Pancreas (tissue), 10 donors: ENCODE results near the gene UVRAG. TPM values are rescaled to one million over a fixed set of nuclear protein-coding genes. Genes with fewer than 3 reads are reported as not detected.

Experiments
- ATAC-seq, 4 donors: fragments of 200-7000 bp; cut with Tn5 transposase; one replicate each; pipeline versions ENCODE4 v1.8.0 to v1.9.1; 2020; ENCODE audit warnings: mild to moderate bottlenecking in 4 of 4, moderate library complexity in 4 of 4
- DNase-seq, 6 donors: peaks; one replicate each; pipeline ENCODE4 v3.0.0-alpha.2; 2020
- FAIRE-seq: peaks from 2 replicates; lab custom pipeline; 2012; peaks lifted over from hg19 to GRCh38; lab: Jason Lieb, UNC
- H3K27ac ChIP-seq, 4 donors: fragments of 200-600 bp; sonication (generic); 1 replicate in 3 of 4; 2 replicates in 1 of 4; pipeline versions ENCODE4 v1.5.0 to v1.8.0; 2020
- H3K27me3 ChIP-seq, 4 donors: fragments of 200-600 bp; one replicate each; pipeline ENCODE4 v1.8.0; 2021
- H3K36me3 ChIP-seq, 3 donors: fragments of 200-600 bp; sonication (generic) in 1 of 3; one replicate each; pipeline versions ENCODE4 v1.5.0 to v1.8.0; 2020 to 2021
- H3K4me1 ChIP-seq, 3 donors: fragments of 200-600 bp; one replicate each; pipeline ENCODE4 v1.8.0; 2021
- H3K4me3 ChIP-seq, 4 donors: fragments of 200-600 bp; sonication (generic) in 2 of 4; one replicate each; pipeline versions ENCODE4 v1.5.0 to v1.8.0; 2020 to 2021
- H3K9me3 ChIP-seq, 4 donors: fragments of 200-600 bp; one replicate each; pipeline ENCODE4 v1.8.0; 2021
- CTCF ChIP-seq, 4 donors: fragments of 200-600 bp; sonication (generic) in 3 of 4; IDR thresholded peaks; one replicate each; pipeline versions ENCODE4 v1.5.0 to v1.8.0; 2021; ENCODE audit warnings: antibody characterized with exemption in 4 of 4
- WGBS, 2 donors: extraction: QIAGEN DNeasy Blood & Tissue Kit; methylation state at CpG; one replicate each; pipeline ENCODE4 v1.1.7; 2013; 5-methylcytosine and 5-hydroxymethylcytosine counted together
- intact Hi-C, 3 donors: fragments of 100-400 bp; cut with DNase I; formaldehyde crosslinking; loops; one replicate each; pipeline versions ENCODE4 v1.11.1 to v1.14.2; 2022
- polyA plus RNA-seq, 2 donors: library from polyadenylated mRNA; stranded (reverse); fragments of 200-250 nt; gene quantifications; one replicate each; pipeline ENCODE4 v1.2.3, GENCODE V29; 2013
- total RNA-seq, 6 donors: library from RNA; stranded (reverse); fragmentation: NEBNext Ultra II Directional in 4 of 6; extraction: Animal tissue kit (Norgen Biotek cat#: 25700) in 4 of 6; gene quantifications; one replicate each; pipeline versions ENCODE4 v1.2.1 to v1.2.4, GENCODE V29; 2021 to 2023
- donor health status: healthy with polysubstance abuse.
- donor health status: DM: no; HTN: no; CAD: no; lungs with moderate emphysema.
- donor health status: DM: no; HTN: no; CAD: no.
- donor health status: control.
- donor health status: control.
- donor health status: Bipolar disorder and iron deficiency.
- donor health status: DM: yes; HTN: yes; CAD: no.
- donor health status: DM: no; HTN: no; CAD: no.
- donor health status: DM: no; HTN: no; CAD: no.
- donor health status: DM: yes; HTN: yes; CAD: no.

The UVRAG gene
- total and polyA plus RNA-seq, 8 donors = 3.3 to 17.2 (median 7.6) TPM

GRCh38 chr11:76140912-76141574, 326.0 kb downstream of the UVRAG start:
- DNase-seq = no peak

GRCh38 chr11:76141901-76142588, 327.0 kb downstream of the UVRAG start:
- no peak for TF ChIP-seq CTCF (IDR thresholded peaks at IDR 0.05)

More at GRCh38 chr11:76140912-76141574, 326.0 kb downstream of the UVRAG start:
- H3K36me3 ChIP-seq = no peaks in the 10 kb centered on the region
- H3K9me3 ChIP-seq = no peaks in the 10 kb centered on the region
- no peak for TF ChIP-seq CTCF (IDR thresholded peaks at IDR 0.05)
- intact Hi-C loops = no loop called here
- FAIRE-seq (no peak), ATAC-seq (no peak)
- WGBS, 2 donors = 91 to 94% methylated on average over 22 of the region's 22 CpGs
- no peak overlapping the region for H3K4me3 ChIP-seq
- no peaks in the 10 kb centered on the region for H3K27me3 ChIP-seq
- no peak overlapping the region for H3K27ac ChIP-seq
- no peaks in the 10 kb centered on the region for H3K4me1 ChIP-seq

GRCh38 chr11:76143274-76143673, 328.3 kb downstream of the UVRAG start:
- ATAC-seq (no peak), FAIRE-seq (no peak), DNase-seq (no peak)
- Histone ChIP-seq H3K36me3 (no peaks in the 10 kb centered on the region), H3K27ac (no peak overlapping the region), H3K27me3 (no peaks in the 10 kb centered on the region), H3K4me1 (peaks cover 0 to 6% (median 0%) of the 10 kb centered on the region in 3 donors), H3K9me3 (no peaks in the 10 kb centered on the region), H3K4me3 (no peak overlapping the region)
- TF ChIP-seq CTCF (IDR thresholded peaks at IDR 0.05) = no peak
- intact Hi-C loops = no loop called here
- WGBS, 2 donors = 88 to 90% methylated on average over 11 of the region's 11 CpGs

More at GRCh38 chr11:76141901-76142588, 327.0 kb downstream of the UVRAG start:
- WGBS, 2 donors = 89 to 93% methylated on average over 12 of the region's 12 CpGs
- DNase-seq (no peak), ATAC-seq (no peak), FAIRE-seq (no peak)
- H3K36me3 ChIP-seq = no peaks in the 10 kb centered on the region
- H3K4me1 ChIP-seq = no peaks in the 10 kb centered on the region
- no peak overlapping the region for H3K27ac ChIP-seq
- no peaks in the 10 kb centered on the region for H3K27me3 ChIP-seq
- intact Hi-C loops = no loop called here
- no peaks in the 10 kb centered on the region for H3K9me3 ChIP-seq
- no peak overlapping the region for H3K4me3 ChIP-seq

DNA sequence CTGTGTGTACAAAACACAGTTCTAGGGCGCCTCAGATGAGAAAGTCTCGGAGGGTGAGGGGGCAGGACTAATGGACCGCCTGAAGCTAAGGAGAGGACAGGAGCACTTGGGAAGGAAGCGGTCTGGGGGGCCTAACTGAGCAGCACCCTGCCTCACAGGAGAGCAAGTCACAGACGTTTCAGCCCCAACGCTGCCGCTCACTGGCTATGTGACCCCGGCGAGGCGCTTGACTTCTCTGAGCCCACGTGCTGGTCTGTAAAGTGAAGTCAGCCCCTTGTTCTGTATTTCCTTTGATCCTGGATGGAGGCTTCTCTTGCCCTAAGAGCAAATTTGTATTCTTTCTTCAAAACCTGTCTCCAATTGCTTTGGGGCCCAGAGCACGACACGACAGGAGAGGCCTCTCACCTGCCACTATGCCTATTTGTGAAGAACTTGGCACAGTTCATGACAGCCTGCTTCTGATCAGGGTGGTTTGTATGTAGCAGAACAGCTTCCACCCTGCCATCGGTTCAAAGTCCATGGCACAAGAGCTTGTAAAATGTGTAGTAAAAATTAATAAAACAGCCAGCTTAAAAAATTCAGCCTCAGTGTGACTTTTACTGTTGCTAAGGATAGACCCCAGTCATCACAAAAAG, 332.2 kb downstream of the UVRAG start:
- no peak for TF ChIP-seq CTCF (IDR thresholded peaks at IDR 0.05)
- ATAC-seq (peak in 2 of 4 donors; percentile 44 to 45), DNase-seq (no peak), FAIRE-seq (no peak)
- Histone ChIP-seq H3K27me3 (no peaks in the 10 kb centered on the region), H3K4me1 (peaks cover 0 to 6% (median under 1%) of the 10 kb centered on the region in 3 donors), H3K27ac (no peak overlapping the region), H3K9me3 (no peaks in the 10 kb centered on the region), H3K36me3 (no peaks in the 10 kb centered on the region), H3K4me3 (no peak overlapping the region)
- intact Hi-C loops = no loop called here
- WGBS, 2 donors = 72 to 74% methylated on average over 14 of the region's 14 CpGs
